Measurements from ENCODE around the gene KRT13.

GRCh38 chr17:41534899-41535546 is 29.6 kb upstream of the KRT13 start:
- TF ChIP-seq ZNF511 (CRISPR knock-in tag; IDR thresholded peaks at IDR 0.05), result no peak
- TF ChIP-seq CHAMP1 (IDR thresholded peaks at IDR 0.05), result no peak
- TF ChIP-seq REST (IDR thresholded peaks at IDR 0.05; ENCODE audit: borderline replicate concordance), result no peak
- no peak for TF ChIP-seq REST (CRISPR knock-in tag; IDR thresholded peaks at IDR 0.05; ENCODE audit: low read depth)
- peak; percentile 18 to 51 (median 32); a peak in 4 of 6 replicates for TF ChIP-seq CTCF (IDR thresholded peaks at IDR 0.05 in 2 of 3, conservative IDR thresholded peaks at IDR 0.05 in 1 of 3; ENCODE audit: insufficient read depth in 2 of 3, low read depth in 1 of 3, low read length in 3 of 3)
